ENCODE results near the gene ZMYND11.

GRCh38 chr10:137606-138005 lies 2.4 kb downstream of the ZMYND11 start:
- TF ChIP-seq CTCF (IDR thresholded peaks at IDR 0.05) (no peak), POLR2A (IDR thresholded peaks at IDR 0.05) (no peak)
